Measurements from ENCODE around the gene ITGA11.

DNA sequence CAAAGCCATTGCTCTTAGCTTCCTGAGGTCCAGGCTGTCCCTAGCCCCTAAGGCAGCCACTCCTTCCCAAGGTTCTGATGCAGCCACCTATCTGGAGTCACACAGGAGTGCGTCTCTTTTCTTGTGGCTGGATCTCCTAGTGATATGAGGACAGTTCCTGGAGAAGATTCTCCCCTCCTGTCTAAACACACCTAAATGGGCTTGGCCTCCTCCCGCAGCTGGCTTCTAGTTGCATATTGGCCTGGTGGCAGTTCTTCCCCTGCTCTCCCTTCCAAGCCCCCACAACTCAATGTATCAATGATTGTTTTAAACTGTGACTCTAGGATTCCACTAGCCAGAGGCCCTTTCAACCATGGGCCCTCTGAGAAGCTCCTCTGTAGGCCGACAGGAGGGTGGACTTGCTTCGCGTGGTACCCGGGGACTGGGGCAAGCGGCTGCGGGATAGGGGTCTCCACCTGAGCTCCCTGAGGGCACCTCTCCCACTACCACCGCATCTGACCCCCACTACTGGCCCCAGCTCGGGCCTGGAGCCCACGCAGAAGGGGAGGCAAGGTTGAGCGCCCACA lies 1.4 kb downstream of the ITGA11 start:
- TF ChIP-seq POLR2A (IDR thresholded peaks at IDR 0.05; ENCODE audit: low read depth, low read length): no peak
- no peak for TF ChIP-seq POLR2AphosphoS5 (IDR thresholded peaks at IDR 0.05; ENCODE audit: low read depth, low read length)
- no peak for TF ChIP-seq TAF1 (IDR thresholded peaks at IDR 0.05; ENCODE audit: low read depth, low read length)
- TF ChIP-seq POU2F2 (IDR thresholded peaks at IDR 0.05; ENCODE audit: low read depth, low read length): no peak
- no peak for TF ChIP-seq SPI1 (IDR thresholded peaks at IDR 0.05; ENCODE audit: low read depth, low read length)
- no peak for TF ChIP-seq PAX5 (IDR thresholded peaks at IDR 0.05; ENCODE audit: insufficient read depth, low read length, severe bottlenecking)

Data from GM12891 (cell line).